Measurements from ENCODE around the gene PLEKHG1.

DNA sequence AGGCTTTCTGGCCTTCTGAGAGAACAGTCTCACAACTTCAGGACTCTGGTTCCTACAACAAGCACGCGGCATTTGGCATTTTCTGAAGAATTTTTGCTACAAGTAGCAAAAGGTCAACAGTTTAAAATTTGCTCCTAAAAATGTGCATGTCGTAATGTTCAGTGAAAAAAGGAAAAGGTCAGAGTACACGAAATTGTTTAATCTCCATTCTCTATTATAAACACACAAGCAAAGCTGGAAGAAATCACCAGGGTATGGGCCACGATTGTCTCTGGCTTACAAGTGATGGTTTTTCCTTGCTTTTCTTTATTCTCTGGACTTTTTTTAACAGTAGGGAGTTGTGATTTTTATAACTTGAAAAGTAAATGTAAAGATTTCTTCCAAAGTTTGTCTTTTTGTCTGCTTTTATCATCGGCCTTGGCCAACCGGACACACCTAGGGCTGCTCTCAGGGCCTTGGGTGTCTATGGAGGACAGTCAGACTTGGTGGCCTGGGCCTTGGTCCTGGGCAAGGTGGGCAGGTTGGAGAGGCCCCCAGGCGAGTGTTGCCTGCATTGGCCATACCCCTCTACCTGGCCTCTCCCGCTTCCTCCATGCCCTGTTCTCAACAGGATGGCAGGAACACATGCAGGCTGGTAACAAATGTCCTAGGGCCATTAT is 32.4 kb downstream of the PLEKHG1 start:
- TF ChIP-seq, protein P1, sequence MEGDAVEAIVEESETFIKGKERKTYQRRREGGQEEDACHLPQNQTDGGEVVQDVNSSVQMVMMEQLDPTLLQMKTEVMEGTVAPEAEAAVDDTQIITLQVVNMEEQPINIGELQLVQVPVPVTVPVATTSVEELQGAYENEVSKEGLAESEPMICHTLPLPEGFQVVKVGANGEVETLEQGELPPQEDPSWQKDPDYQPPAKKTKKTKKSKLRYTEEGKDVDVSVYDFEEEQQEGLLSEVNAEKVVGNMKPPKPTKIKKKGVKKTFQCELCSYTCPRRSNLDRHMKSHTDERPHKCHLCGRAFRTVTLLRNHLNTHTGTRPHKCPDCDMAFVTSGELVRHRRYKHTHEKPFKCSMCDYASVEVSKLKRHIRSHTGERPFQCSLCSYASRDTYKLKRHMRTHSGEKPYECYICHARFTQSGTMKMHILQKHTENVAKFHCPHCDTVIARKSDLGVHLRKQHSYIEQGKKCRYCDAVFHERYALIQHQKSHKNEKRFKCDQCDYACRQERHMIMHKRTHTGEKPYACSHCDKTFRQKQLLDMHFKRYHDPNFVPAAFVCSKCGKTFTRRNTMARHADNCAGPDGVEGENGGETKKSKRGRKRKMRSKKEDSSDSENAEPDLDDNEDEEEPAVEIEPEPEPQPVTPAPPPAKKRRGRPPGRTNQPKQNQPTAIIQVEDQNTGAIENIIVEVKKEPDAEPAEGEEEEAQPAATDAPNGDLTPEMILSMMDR (IDR thresholded peaks at IDR 0.05), result no peak
- TF ChIP-seq POLR2A (IDR thresholded peaks at IDR 0.05) (no peak), POLR2AphosphoS5 (IDR thresholded peaks at IDR 0.05) (no peak), EP300 (IDR thresholded peaks at IDR 0.05) (no peak)
